Nucleus accumbens (tissue), 56 donors: Measurements from ENCODE around the gene ZNF396.

ENCODE experiments used
- DNase-seq, 56 donors: peaks; one replicate each; lab custom pipeline; 2025; lab: John Stamatoyannopoulos, UW

The ZNF396 gene

DNA sequence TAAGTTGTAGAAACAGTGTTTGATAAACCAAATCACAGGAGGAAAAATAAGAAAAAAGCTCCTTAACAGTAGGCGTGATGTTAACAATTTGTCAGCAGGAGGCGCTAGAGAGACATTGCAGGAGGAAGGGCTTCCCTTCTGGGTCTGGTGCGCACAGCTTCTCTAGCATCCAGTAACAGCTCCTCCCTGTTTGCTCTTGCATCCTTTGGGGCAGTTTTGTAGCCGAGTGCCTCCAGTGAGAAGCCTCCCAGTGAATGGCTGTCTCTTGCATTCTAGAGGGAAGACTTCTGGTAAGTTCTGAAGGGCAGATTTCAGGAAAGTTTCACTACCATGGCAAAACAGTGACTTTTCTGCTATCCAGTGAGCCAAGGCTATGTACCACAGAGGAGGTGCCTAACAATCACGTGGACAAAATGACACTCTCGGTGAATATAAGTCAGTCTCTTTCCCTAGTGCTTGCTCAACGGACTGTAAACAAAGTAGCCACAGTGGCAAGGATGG lies 9.5 kb upstream of the ZNF396 start:
- DNase-seq: peak in 43 of 56 donors; percentile 8 to 82 (median 41)

DNA sequence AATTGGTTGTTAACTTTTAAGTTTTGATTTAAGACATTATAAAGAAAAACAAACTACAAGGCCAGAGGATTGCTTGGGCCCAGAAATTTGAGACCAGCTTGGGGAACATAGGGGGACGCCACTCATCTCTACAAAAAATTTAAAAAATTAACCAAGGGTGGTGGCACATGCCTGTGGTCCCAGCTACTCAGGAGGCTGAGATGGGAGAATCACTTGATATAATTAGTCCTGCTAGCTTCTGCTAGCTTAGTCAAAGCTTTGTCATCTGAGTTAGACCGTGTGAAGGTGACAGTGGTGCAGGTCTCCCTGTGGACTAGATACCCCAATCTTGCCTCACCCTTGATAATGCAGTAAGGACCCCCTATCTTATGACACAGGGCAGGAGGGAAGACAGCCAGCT lies 6.0 kb upstream of the ZNF396 start:
- DNase-seq: no peak

GRCh38 chr18:35379421-35379820 lies 2.3 kb upstream of the ZNF396 start:
- DNase-seq: no peak

- DNase-seq: no peak
Observed at GRCh38 chr18:35378574-35378896, 1.4 kb upstream of the ZNF396 start.

DNA sequence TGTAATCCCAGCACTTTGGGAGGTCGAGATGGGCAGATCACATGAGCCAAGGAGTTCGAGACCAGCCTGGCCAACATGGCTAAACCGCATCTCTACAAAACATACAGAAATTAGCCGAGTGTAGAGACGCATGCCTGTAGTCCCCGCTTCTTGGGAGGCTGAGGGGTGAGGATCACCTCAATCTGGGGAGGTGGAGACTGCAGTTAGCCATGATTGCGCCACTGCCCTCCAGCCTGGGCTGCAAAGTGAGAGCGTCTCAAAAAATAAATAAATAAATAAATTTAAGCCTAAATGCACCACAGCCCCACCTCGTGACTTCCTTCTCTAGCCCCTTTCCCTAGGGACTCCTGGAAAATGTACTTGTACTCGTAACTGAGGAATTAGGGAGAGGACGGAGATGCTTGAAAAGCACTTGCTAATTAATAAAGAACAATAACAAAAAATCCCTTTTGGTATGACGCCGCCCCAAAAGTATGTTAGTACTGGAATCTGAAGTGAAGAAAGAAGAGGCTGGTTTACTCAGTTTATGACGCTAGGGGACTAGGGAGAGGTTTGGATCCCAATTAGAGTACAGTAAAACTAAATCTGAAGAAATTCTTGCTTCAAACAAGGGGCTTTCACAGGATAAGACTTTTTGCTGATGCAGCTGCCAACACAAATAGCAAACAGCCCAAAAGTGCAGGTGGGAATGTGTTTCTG lies 887 bp upstream of the ZNF396 start:
- no peak for DNase-seq

GRCh38 chr18:35376393-35376741 lies 770 bp downstream of the ZNF396 start:
- DNase-seq: peak in 5 of 56 donors; percentile 1 to 27 (median 5)

GRCh38 chr18:35374708-35375107 lies 2.4 kb downstream of the ZNF396 start:
- no peak for DNase-seq

- DNase-seq: no peak
Observed at GRCh38 chr18:35371412-35372195, 5.5 kb downstream of the ZNF396 start.

DNA sequence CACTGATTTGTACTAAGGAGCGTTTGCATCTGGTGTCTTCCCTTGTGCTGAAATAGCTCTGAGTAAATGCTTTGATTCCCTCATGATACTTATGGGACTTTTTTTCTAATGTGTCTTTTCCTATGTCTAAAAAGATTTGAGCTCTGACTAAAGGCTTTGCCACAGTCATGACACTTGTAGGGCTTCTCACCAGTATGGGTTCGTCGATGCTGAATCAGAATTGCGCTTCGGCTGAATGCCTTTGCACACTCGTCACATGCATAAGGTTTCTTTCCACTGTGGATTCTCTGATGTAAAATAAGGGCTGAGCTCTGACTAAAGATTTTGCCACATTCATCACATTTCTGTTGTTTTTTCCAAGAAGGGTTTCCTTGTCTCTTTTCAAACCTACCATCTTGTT lies 8.0 kb downstream of the ZNF396 start:
- DNase-seq: no peak

DNA sequence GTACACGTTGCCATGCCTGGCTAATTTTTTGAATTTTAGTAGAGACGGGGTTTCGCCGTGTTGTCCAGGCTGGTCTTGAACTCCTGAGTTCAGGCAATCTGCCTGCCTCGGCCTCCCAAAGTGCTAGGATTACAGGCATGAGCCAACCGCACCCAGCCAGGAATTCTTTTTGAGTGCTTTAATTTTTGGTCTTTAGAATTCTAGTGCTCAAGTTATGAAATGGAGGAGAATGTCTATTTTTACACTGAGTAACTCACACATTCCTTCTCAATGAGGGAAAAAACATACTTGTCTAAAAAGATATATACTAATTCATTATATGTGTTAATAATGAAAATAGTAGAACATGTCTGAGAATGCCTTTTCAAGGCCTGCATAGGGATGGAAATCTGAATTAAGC lies 8.5 kb downstream of the ZNF396 start:
- no peak for DNase-seq

DNA sequence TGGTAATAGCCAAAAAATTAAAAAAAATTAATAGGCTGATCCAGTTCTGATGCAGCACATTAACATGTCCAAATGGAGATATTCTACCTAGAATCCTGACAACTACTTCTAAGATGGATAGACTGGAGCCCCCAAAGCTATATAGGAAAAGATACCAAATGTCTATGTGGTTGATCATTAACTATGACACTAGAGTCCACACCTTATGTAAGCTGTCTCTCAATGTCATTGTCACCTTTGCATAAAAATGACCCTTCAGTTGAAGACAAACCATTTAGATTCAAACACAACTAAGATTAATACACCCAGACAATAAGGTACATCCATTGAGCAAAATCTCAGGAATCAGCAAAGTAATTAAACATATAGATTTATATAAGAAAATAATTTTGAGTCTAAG lies 14.6 kb downstream of the ZNF396 start:
- DNase-seq: no peak

- no peak for DNase-seq
Observed at GRCh38 chr18:35361570-35362321, 15.4 kb downstream of the ZNF396 start.

GRCh38 chr18:35355140-35355618 lies 22.0 kb downstream of the ZNF396 start:
- peak in 55 of 56 donors; percentile 6 to 91 (median 76) for DNase-seq

DNA sequence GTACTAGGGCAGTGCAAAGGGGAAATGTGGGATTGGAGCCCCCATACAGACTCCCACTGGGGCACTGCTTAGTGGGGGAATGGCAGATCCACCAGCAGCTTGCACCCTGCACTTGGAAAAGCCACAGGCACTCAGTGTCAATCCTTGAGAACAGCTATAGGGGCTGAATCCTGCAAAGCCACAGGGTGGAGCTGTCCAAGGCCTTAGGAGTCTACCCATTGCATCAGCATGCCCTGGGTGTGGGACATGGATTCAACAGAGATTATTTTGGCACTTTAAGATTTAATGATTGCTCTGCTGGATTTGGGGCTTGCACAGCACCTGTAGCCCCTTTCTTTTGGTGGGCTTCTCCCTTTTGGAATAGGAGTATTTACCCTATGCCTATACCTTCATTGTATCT lies 24.4 kb downstream of the ZNF396 start:
- no peak for DNase-seq

DNA sequence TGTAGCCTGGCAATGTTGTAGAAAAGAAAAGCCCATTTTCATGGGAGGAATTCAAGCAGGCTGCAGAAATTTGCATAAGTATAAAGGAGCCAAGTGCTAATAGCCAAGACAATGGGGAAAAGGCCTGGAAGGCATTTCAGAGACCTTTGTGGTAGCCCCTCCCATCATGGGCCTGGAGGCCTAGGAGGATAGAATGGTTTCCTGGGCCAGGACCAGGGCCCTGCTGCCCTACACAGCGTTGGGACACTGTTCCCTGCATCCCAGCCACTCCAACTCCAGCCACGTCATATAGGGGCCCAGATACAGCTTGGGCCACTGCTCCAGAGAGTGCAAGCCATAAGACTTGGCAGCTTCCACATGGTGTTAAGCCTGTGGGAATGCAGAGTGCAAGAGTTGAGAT lies 24.9 kb downstream of the ZNF396 start:
- no peak for DNase-seq

- no peak for DNase-seq
Observed at GRCh38 chr18:35348001-35348400, 29.1 kb downstream of the ZNF396 start.

GRCh38 chr18:35345950-35346349 lies 31.2 kb downstream of the ZNF396 start:
- DNase-seq: no peak

- peak in 48 of 56 donors; percentile 1 to 78 (median 44) for DNase-seq
Observed at GRCh38 chr18:35345460-35345921, 31.6 kb downstream of the ZNF396 start.

DNA sequence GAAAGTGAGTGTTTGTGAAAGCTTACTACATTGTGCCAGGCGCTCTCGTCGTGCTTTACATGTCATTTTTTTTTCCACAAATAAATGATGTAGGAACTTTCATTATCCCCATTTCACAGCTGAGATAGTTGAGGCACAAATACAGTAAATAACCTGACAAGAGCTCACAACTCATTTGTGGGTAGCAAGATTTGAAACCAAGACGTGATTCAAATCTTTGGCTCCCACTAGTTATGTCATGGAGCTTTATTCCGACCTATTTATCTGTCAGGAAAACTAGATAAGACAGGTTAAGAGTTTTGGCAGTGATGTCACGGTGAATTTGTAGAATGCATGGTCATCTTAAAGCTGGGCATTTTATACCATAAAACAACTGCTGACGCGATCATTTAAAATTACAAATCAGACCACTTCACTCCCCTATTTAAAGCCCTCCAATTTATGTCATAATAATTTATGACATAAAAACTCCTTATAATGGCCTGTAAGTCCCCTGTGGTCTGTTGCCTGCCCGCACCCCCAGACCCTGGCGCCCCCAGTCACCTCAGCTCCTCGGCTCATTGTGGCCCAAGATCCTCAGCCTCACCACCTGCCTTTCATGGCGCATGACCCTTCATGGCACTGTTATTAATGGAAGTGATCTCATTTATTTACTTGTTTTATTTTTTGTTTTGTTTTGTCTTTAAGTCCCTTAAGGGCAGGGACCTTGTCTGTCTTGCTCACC lies 32.2 kb downstream of the ZNF396 start:
- DNase-seq: peak in 27 of 56 donors; percentile 2 to 73 (median 40)
